ENCODE data around the gene OR14C36. TPM values are rescaled to one million over a fixed set of nuclear protein-coding genes. Genes with fewer than 3 reads are reported as not detected.

The OR14C36 gene
- total RNA-seq, 3 donors from 2014 or later (not counting 1 experiment from before 2014, with no cell fraction given) = not detected

DNA sequence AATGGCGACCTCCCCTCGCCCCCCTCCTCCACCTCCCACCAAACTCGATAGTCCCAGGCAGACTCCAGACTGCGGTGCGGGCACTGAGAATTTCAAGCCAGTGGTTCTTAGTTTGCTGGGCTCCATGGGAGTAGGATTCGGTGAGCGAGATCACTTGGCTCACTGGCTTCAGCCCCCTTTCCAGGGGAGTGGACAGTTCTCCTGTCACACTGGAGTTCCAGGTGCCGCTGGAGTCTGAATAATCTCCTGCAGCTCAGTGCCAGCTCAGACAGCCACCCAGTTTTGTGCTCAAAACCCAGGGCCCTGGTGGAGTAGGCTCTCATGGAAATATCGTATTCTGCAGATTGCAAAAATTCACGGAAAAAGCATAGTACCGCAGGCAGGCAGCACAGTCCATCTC lies 31.8 kb upstream of the OR14C36 start:
- H3K9me3 Mint-ChIP-seq = peaks cover 9 to 17% of the 10 kb centered on the region in 2 donors
- intact Hi-C loops (cut with micrococcal nuclease) = no loop called here

DNA sequence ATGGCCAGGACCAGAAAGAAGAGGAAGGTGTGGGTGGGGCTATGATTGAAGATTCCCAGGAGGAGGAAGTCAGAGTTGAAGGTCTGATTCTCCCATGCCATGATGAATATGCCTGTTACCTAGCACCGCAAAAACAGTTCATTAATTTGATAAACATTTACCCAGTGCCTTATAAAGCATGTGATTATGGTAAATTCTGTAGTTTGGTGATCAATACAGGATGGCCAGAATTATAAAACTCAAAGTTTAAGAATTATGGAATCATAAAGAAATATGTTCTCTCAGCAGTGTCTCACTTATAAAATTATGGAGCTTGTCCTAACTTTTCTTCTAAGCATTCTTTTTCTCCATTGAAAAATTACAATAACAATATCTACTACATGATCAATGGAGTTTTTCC lies 24.1 kb upstream of the OR14C36 start, which contains the start of gene OR2M7:
Gene OR2M7 (minus strand): TSS at position 101 of the 400 bp plus-strand sequence. CDS start 0 bp downstream, at position 101.
- no peaks in the 10 kb centered on the region for H3K27me3 Mint-ChIP-seq (ENCODE audit: low read depth in 2 of 2)
- no peak for DNase-seq
- Histone ChIP-seq H3K27ac (ENCODE audit: low read length) (no peak within 1 kb of the TSS), H3K4me1 (ENCODE audit: control insufficient read depth, insufficient read depth, low read length) (no peaks in the 10 kb centered on the region), H3K9me3 (ENCODE audit: control insufficient read depth, insufficient read depth, low read length) (no peaks in the 10 kb centered on the region), H3K27me3 (ENCODE audit: control insufficient read depth, insufficient read depth, low read length) (no peaks in the 10 kb centered on the region), H3K36me3 (ENCODE audit: control insufficient read depth, insufficient read depth, low read length) (no peaks in the 10 kb centered on the region), H3K4me3 (ENCODE audit: low read length) (no peak within 1 kb of the TSS)
- H3K27ac Mint-ChIP-seq = no peak within 1 kb of the TSS
- no peak within 1 kb of the TSS for H3K4me3 Mint-ChIP-seq
- H3K36me3 Mint-ChIP-seq = no peaks in the 10 kb centered on the region
- WGBS (ENCODE audit: insufficient coverage) = no CpG with 5 or more reads among the region's 1 CpG
- intact Hi-C loops (cut with micrococcal nuclease) = no loop called here
- no peak for ATAC-seq
- peaks cover 3 to 21% of the 10 kb centered on the region in 2 donors for H3K9me3 Mint-ChIP-seq
- no peaks in the 10 kb centered on the region for H3K4me1 Mint-ChIP-seq
- no peak for TF ChIP-seq CTCF (IDR thresholded peaks at IDR 0.05)

More for the DNA sequence above, 31.8 kb upstream of the OR14C36 start:
- Histone ChIP-seq H3K27ac (ENCODE audit: low read length) (no peak overlapping the region), H3K4me1 (ENCODE audit: control insufficient read depth, insufficient read depth, low read length) (no peaks in the 10 kb centered on the region), H3K9me3 (ENCODE audit: control insufficient read depth, insufficient read depth, low read length) (peaks cover 4% of the 10 kb centered on the region), H3K36me3 (ENCODE audit: control insufficient read depth, insufficient read depth, low read length) (no peaks in the 10 kb centered on the region), H3K4me3 (ENCODE audit: low read length) (no peak overlapping the region), H3K27me3 (ENCODE audit: control insufficient read depth, insufficient read depth, low read length) (no peaks in the 10 kb centered on the region)
- Mint-ChIP-seq H3K27ac (no peak overlapping the region), H3K36me3 (no peaks in the 10 kb centered on the region), H3K4me3 (no peak overlapping the region), H3K27me3 (ENCODE audit: low read depth in 2 of 2) (no peaks in the 10 kb centered on the region), H3K4me1 (no peaks in the 10 kb centered on the region)
- 86% methylated on average over 11 of the region's 11 CpGs for WGBS (ENCODE audit: insufficient coverage)
- TF ChIP-seq CTCF (IDR thresholded peaks at IDR 0.05) = no peak
- no peak for DNase-seq
- ATAC-seq = no peak

- no peaks in the 10 kb centered on the region for H3K4me1 ChIP-seq (ENCODE audit: control insufficient read depth, insufficient read depth, low read length)
- Mint-ChIP-seq H3K4me3 (no peak overlapping the region), H3K9me3 (no peaks in the 10 kb centered on the region), H3K27me3 (ENCODE audit: low read depth in 2 of 2) (no peaks in the 10 kb centered on the region), H3K4me1 (no peaks in the 10 kb centered on the region), H3K36me3 (no peaks in the 10 kb centered on the region), H3K27ac (no peak overlapping the region)
- no peaks in the 10 kb centered on the region for H3K36me3 ChIP-seq (ENCODE audit: control insufficient read depth, insufficient read depth, low read length)
- WGBS (ENCODE audit: insufficient coverage) = 79% methylated on average over 2 of the region's 3 CpGs
- H3K9me3 ChIP-seq (ENCODE audit: control insufficient read depth, insufficient read depth, low read length) = no peaks in the 10 kb centered on the region
- no peak for DNase-seq
- no peak overlapping the region for H3K4me3 ChIP-seq (ENCODE audit: low read length)
- H3K27me3 ChIP-seq (ENCODE audit: control insufficient read depth, insufficient read depth, low read length) = no peaks in the 10 kb centered on the region
- H3K27ac ChIP-seq (ENCODE audit: low read length) = no peak overlapping the region
- ATAC-seq = no peak
- intact Hi-C loops (cut with micrococcal nuclease) = no loop called here
- TF ChIP-seq CTCF (IDR thresholded peaks at IDR 0.05) = no peak
These were observed 5.1 kb upstream of the OR14C36 start for GRCh38 chr1:248343451-248343850.

GRCh38 chr1:248359415-248359814 lies 10.8 kb downstream of the OR14C36 start:
- no peak for DNase-seq
- no peak overlapping the region for H3K4me3 Mint-ChIP-seq
- H3K36me3 Mint-ChIP-seq = no peaks in the 10 kb centered on the region
- TF ChIP-seq CTCF (IDR thresholded peaks at IDR 0.05) = no peak
- H3K4me3 ChIP-seq (ENCODE audit: low read length) = no peak overlapping the region
- H3K36me3 ChIP-seq (ENCODE audit: control insufficient read depth, insufficient read depth, low read length) = no peaks in the 10 kb centered on the region
- H3K4me1 Mint-ChIP-seq = no peaks in the 10 kb centered on the region
- no peaks in the 10 kb centered on the region for H3K27me3 Mint-ChIP-seq (ENCODE audit: low read depth in 2 of 2)
- H3K9me3 Mint-ChIP-seq = peaks cover 0 to 4% of the 10 kb centered on the region in 2 donors
- no peaks in the 10 kb centered on the region for H3K9me3 ChIP-seq (ENCODE audit: control insufficient read depth, insufficient read depth, low read length)
- H3K27ac ChIP-seq (ENCODE audit: low read length) = no peak overlapping the region
- no peaks in the 10 kb centered on the region for H3K4me1 ChIP-seq (ENCODE audit: control insufficient read depth, insufficient read depth, low read length)
- no peak overlapping the region for H3K27ac Mint-ChIP-seq
- no peaks in the 10 kb centered on the region for H3K27me3 ChIP-seq (ENCODE audit: control insufficient read depth, insufficient read depth, low read length)
- intact Hi-C loops (cut with micrococcal nuclease) = no loop called here
- WGBS (ENCODE audit: insufficient coverage) = 43% methylated on average over 2 of the region's 3 CpGs
- ATAC-seq = no peak
